Esophagus muscularis mucosa (tissue), 4 donors: ENCODE data around the gene SDF4.

Experiments used
- EP300 ChIP-seq: sonication (generic); formaldehyde crosslinking; IDR thresholded peaks from one replicate; pipeline ENCODE4 v1.6.1; 2017; ENCODE audit warnings: antibody characterized with exemption
- POLR2A ChIP-seq: fragments of 450-650 bp; IDR thresholded peaks from one replicate; pipeline ENCODE4 v1.6.1; 2017; ENCODE audit warnings: antibody characterized with exemption, moderate library complexity, mild to moderate bottlenecking, low read depth
- POLR2AphosphoS5 ChIP-seq, 2 donors: sonication (generic); formaldehyde crosslinking; IDR thresholded peaks; one replicate each; pipeline ENCODE4 v1.6.1; 2017; ENCODE audit warnings: antibody characterized with exemption in 2 of 2
- TF ChIP-seq, protein P1 (sequence below), 3 experiments: fragments of 200-600 bp in 2 of 3; fragments of 450-650 bp in 1 of 3; sonication (generic) in 2 of 3; IDR thresholded peaks; one replicate each; pipeline ENCODE4 v1.5.1; 2017 to 2019; ENCODE audit warnings: antibody characterized with exemption in 3 of 3, mild to moderate bottlenecking in 2 of 3, moderate library complexity in 1 of 3

DNA sequence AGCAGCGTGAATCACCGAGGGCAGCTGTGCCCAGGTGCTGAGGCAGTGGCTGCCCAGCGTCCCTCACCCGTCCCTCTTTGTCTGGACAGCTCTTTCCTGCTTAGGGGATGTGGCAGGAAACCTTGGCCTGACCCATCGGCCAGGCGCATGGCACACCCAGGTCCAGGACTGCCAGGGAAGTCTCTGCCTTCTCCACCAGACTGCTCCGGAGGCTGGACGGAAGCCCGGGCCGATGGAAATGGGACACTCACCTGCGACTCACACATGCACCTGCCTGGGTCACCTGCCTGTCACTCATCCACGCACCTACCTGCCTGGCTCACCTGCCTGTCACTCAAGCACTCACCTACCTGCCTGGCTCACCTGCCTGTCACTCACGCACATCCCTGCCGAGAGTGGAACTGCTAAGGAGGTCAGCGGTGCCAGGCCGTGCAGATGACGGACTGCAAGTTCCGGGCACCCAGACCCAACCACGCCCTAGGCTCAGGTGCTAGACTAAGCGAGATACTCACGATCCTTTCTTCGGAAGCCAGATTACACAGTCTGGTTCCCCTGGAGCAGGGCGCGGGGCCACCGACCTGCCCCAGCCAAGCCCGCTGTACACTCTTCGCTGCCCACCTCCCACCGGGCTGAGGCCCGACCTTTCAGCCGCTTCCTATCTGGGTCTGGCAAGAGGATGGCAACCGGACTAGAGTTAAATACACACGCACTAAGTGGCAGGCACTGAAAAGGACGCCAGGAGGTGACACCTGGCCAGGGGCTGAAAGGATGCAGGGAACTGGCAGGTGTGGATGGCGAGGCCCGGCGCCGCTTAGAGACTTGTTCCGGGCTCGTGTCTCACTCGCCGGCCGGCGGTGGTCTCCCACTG, 40.8 kb upstream of the SDF4 start:
- TF ChIP-seq EP300 = no peak
- TF ChIP-seq, protein P1, sequence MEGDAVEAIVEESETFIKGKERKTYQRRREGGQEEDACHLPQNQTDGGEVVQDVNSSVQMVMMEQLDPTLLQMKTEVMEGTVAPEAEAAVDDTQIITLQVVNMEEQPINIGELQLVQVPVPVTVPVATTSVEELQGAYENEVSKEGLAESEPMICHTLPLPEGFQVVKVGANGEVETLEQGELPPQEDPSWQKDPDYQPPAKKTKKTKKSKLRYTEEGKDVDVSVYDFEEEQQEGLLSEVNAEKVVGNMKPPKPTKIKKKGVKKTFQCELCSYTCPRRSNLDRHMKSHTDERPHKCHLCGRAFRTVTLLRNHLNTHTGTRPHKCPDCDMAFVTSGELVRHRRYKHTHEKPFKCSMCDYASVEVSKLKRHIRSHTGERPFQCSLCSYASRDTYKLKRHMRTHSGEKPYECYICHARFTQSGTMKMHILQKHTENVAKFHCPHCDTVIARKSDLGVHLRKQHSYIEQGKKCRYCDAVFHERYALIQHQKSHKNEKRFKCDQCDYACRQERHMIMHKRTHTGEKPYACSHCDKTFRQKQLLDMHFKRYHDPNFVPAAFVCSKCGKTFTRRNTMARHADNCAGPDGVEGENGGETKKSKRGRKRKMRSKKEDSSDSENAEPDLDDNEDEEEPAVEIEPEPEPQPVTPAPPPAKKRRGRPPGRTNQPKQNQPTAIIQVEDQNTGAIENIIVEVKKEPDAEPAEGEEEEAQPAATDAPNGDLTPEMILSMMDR (IDR thresholded peaks at IDR 0.05) = no peak
- no peak for TF ChIP-seq POLR2A
- TF ChIP-seq POLR2AphosphoS5 (IDR thresholded peaks at IDR 0.05) = no peak
